ENCODE measurements around the gene ZNF544. TPM values are rescaled to one million over a fixed set of nuclear protein-coding genes. Genes with fewer than 3 reads are reported as not detected.

The ZNF544 gene
- total RNA-seq, 4 donors from 2014 or later: 21.9 to 158 (median 31.4) TPM

- Histone ChIP-seq H3K36me3 (peaks cover 0 to 88% (median 0%) of the 10 kb centered on the region in 3 donors), H3K9me3 (peaks cover 4 to 100% (median 61%) of the 10 kb centered on the region in 4 donors), H3K4me1 (no peaks in the 10 kb centered on the region), H3K27me3 (no peaks in the 10 kb centered on the region), H3K4me3 (no peak overlapping the region), H3K27ac (no peak overlapping the region)
- TF ChIP-seq CTCF (IDR thresholded peaks at IDR 0.05) (no peak), POLR2A (IDR thresholded peaks at IDR 0.05) (no peak)
- no peak for DNase-seq
These were observed 32.9 kb downstream of the ZNF544 start for GRCh38 chr19:58261600-58261967.

GRCh38 chr19:58261968-58262921 is 33.5 kb downstream of the ZNF544 start:
- no peak for DNase-seq
- no peak overlapping the region for H3K4me3 ChIP-seq
- H3K27ac ChIP-seq: no peak overlapping the region
- H3K36me3 ChIP-seq: peaks cover 0 to 84% (median 0%) of the 10 kb centered on the region in 3 donors
- no peaks in the 10 kb centered on the region for H3K4me1 ChIP-seq
- no peak for TF ChIP-seq POLR2A (IDR thresholded peaks at IDR 0.05)
- TF ChIP-seq CTCF (IDR thresholded peaks at IDR 0.05): no peak
- H3K27me3 ChIP-seq: no peaks in the 10 kb centered on the region
- H3K9me3 ChIP-seq: peaks cover 4 to 100% (median 61%) of the 10 kb centered on the region in 4 donors

GRCh38 chr19:58262922-58263296 is 34.2 kb downstream of the ZNF544 start:
- H3K36me3 ChIP-seq: peaks cover 0 to 78% (median 0%) of the 10 kb centered on the region in 3 donors
- no peak overlapping the region for H3K27ac ChIP-seq
- no peak for DNase-seq
- H3K4me1 ChIP-seq: no peaks in the 10 kb centered on the region
- H3K27me3 ChIP-seq: no peaks in the 10 kb centered on the region
- H3K9me3 ChIP-seq: peaks cover 4 to 100% (median 59%) of the 10 kb centered on the region in 4 donors
- no peak overlapping the region for H3K4me3 ChIP-seq
- TF ChIP-seq POLR2A (IDR thresholded peaks at IDR 0.05) (no peak), CTCF (IDR thresholded peaks at IDR 0.05) (no peak)

- DNase-seq: no peak
- Histone ChIP-seq H3K4me1 (no peaks in the 10 kb centered on the region), H3K36me3 (peaks cover 0 to 56% (median 0%) of the 10 kb centered on the region in 3 donors), H3K27me3 (no peaks in the 10 kb centered on the region), H3K4me3 (no peak overlapping the region), H3K27ac (no peak overlapping the region), H3K9me3 (peaks cover 4 to 100% (median 57%) of the 10 kb centered on the region in 4 donors)
- TF ChIP-seq POLR2A (IDR thresholded peaks at IDR 0.05): no peak
- TF ChIP-seq CTCF (IDR thresholded peaks at IDR 0.05): no peak
These were observed 36.4 kb downstream of the ZNF544 start for GRCh38 chr19:58265100-58265499.

- Histone ChIP-seq H3K27me3 (no peaks in the 10 kb centered on the region), H3K4me1 (no peaks in the 10 kb centered on the region), H3K36me3 (peaks cover 0 to 40% (median 0%) of the 10 kb centered on the region in 3 donors), H3K9me3 (peaks cover 0 to 98% (median 41%) of the 10 kb centered on the region in 4 donors), H3K27ac (no peak overlapping the region), H3K4me3 (no peak overlapping the region)
- TF ChIP-seq CTCF (IDR thresholded peaks at IDR 0.05): no peak
- TF ChIP-seq POLR2A (IDR thresholded peaks at IDR 0.05): no peak
- DNase-seq: no peak
These were observed 39.6 kb downstream of the ZNF544 start for GRCh38 chr19:58268344-58268743.
